ENCODE results near the gene CAMTA1.

GRCh38 chr1:7346600-7347570, 561.6 kb downstream of the CAMTA1 start:
- TF ChIP-seq TCF7 (IDR thresholded peaks at IDR 0.05; ENCODE audit: borderline replicate concordance) (no peak), L3MBTL2 (IDR thresholded peaks at IDR 0.05) (no peak), ZBTB17 (CRISPR knock-in tag; IDR thresholded peaks at IDR 0.05) (no peak), YY1 (IDR thresholded peaks at IDR 0.05; ENCODE audit: borderline replicate concordance in 1 of 3, control insufficient read depth in 1 of 3, extremely low read depth in 1 of 3, insufficient read depth in 3 of 3, insufficient read length in 1 of 3, insufficient replicate concordance in 2 of 3, low read depth in 1 of 3, low read length in 2 of 3) (no peak), FOXJ3 (CRISPR knock-in tag; IDR thresholded peaks at IDR 0.05) (no peak), TBP (optimal IDR thresholded peaks at IDR 0.05; ENCODE audit: low read depth, low read length) (no peak), PCBP2 (IDR thresholded peaks at IDR 0.05; ENCODE audit: low read depth, low read length, poor library complexity, severe bottlenecking) (no peak), KHSRP (IDR thresholded peaks at IDR 0.05) (no peak), POLR2A (conservative IDR thresholded peaks at IDR 0.05) (no peak), SMARCB1 (IDR thresholded peaks at IDR 0.05; ENCODE audit: insufficient read length, low read depth) (no peak), HBP1 (CRISPR knock-in tag; IDR thresholded peaks at IDR 0.05) (no peak)
- TF ChIP-seq, protein P1, sequence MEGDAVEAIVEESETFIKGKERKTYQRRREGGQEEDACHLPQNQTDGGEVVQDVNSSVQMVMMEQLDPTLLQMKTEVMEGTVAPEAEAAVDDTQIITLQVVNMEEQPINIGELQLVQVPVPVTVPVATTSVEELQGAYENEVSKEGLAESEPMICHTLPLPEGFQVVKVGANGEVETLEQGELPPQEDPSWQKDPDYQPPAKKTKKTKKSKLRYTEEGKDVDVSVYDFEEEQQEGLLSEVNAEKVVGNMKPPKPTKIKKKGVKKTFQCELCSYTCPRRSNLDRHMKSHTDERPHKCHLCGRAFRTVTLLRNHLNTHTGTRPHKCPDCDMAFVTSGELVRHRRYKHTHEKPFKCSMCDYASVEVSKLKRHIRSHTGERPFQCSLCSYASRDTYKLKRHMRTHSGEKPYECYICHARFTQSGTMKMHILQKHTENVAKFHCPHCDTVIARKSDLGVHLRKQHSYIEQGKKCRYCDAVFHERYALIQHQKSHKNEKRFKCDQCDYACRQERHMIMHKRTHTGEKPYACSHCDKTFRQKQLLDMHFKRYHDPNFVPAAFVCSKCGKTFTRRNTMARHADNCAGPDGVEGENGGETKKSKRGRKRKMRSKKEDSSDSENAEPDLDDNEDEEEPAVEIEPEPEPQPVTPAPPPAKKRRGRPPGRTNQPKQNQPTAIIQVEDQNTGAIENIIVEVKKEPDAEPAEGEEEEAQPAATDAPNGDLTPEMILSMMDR (IDR thresholded peaks at IDR 0.05 in 2 of 3, conservative IDR thresholded peaks at IDR 0.05 in 1 of 3; ENCODE audit: insufficient read depth in 2 of 3, low read depth in 1 of 3, low read length in 3 of 3): no peak
